ENCODE data around the gene ARHGAP10.

ARHGAP10 gene

DNA sequence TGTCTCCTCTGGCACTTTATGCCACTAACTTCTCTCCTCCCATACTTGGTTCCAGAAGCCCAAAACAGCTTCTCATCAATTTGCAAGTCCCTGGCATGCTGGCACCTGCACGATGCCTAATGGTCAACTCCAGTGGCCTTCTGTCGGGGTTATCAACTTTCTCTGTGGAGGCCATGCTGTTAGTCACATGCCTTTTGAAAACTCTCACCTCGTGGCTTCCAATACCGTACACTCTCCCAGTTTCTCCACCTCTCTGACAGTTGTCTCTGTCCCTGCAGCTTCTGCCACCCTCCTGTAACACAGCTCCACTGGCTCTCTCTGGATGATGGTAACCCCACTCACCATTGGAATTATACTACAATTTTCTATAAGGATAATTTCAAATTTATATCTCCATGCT lies 386.3 kb downstream of the ARHGAP10 start:
- Histone ChIP-seq H3K9ac (ENCODE audit: low read length) (no peak overlapping the region), H3K4me3 (ENCODE audit: low read depth, low read length) (no peak overlapping the region), H3K36me3 (ENCODE audit: control insufficient read depth, insufficient read depth, low read length) (no peaks in the 10 kb centered on the region), H3K9me3 (ENCODE audit: control insufficient read depth, insufficient read depth, low read depth, low read length) (peaks cover 5% of the 10 kb centered on the region), H3K27me3 (ENCODE audit: control insufficient read depth, insufficient read depth, low read length) (no peaks in the 10 kb centered on the region), H3K4me1 (ENCODE audit: control insufficient read depth, insufficient read depth, low read length) (peaks cover 8% of the 10 kb centered on the region; the same call in 1 of the 2 replicates), H3K27ac (ENCODE audit: low read depth, low read length) (no peak overlapping the region)

GRCh38 chr4:148118633-148119032 lies 386.7 kb downstream of the ARHGAP10 start:
- Histone ChIP-seq H3K9ac (ENCODE audit: low read length) (no peak overlapping the region), H3K27me3 (ENCODE audit: control insufficient read depth, insufficient read depth, low read length) (no peaks in the 10 kb centered on the region), H3K36me3 (ENCODE audit: control insufficient read depth, insufficient read depth, low read length) (no peaks in the 10 kb centered on the region), H3K4me1 (ENCODE audit: control insufficient read depth, insufficient read depth, low read length) (peaks cover 8% of the 10 kb centered on the region; the same call in 1 of the 2 replicates), H3K4me3 (ENCODE audit: low read depth, low read length) (no peak overlapping the region), H3K27ac (ENCODE audit: low read depth, low read length) (no peak overlapping the region), H3K9me3 (ENCODE audit: control insufficient read depth, insufficient read depth, low read depth, low read length) (peaks cover 9% of the 10 kb centered on the region)

DNA sequence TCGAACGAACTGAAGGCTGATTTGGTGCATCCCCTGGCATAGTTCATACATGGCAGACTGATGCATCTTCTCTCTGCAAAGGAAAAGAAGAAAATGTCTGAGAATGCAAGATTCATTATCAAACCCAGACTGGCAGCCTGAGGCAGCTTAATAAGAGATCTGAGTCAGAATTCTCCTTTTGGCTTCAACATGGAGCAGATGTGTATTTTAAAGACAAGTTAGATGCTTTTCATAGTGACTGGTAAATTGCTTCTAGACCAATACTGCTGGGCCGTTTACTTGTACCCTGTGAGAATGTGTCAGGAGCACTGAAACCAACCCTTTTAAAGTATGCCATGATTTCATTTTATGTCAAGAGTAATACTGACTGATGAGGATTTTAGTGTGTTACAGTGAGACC lies 388.3 kb downstream of the ARHGAP10 start:
- peaks cover 3% of the 10 kb centered on the region; the same call in 1 of the 2 replicates for H3K4me1 ChIP-seq (ENCODE audit: control insufficient read depth, insufficient read depth, low read length)
- H3K27me3 ChIP-seq (ENCODE audit: control insufficient read depth, insufficient read depth, low read length), result no peaks in the 10 kb centered on the region
- H3K4me3 ChIP-seq (ENCODE audit: low read depth, low read length), result no peak overlapping the region
- H3K9ac ChIP-seq (ENCODE audit: low read length), result no peak overlapping the region
- no peaks in the 10 kb centered on the region for H3K36me3 ChIP-seq (ENCODE audit: control insufficient read depth, insufficient read depth, low read length)
- peaks cover 24% of the 10 kb centered on the region for H3K9me3 ChIP-seq (ENCODE audit: control insufficient read depth, insufficient read depth, low read depth, low read length)
- no peak overlapping the region for H3K27ac ChIP-seq (ENCODE audit: low read depth, low read length)

Measured in HUES6 (cell line).